ENCODE data around the gene IRF2. TPM values are rescaled to one million over a fixed set of nuclear protein-coding genes. Genes with fewer than 3 reads are reported as not detected.

Gene IRF2
- total and polyA plus RNA-seq, 2 of the 8 experiments (the other 6 are each of a cell fraction or from before 2014, with no cell fraction given), result 13.8 to 17.0 TPM

DNA sequence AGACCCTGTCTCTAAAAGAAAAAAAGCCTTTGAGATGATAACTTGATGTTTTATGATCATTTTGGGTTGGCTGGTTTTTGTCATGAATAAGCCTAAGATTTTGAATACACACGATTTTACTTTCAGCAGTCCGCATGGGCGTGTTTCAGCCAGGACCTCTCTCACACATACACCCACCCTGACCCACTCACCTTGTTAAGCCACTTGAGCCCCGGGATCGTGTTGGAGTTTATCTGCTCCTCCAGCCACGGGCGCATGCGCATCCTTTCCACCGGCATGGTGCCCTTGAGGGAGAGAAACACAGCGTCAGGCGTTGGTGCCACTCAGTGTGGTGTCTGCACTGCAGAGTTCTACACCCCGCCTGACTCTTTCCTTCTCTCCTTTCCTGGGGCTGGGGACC lies 45.6 kb downstream of the IRF2 start:
- Histone ChIP-seq H3K23me2 (ENCODE audit: low read depth, low read length) (no peaks in the 10 kb centered on the region), H3K4me2 (ENCODE audit: insufficient read depth in 1 of 2, low read depth in 2 of 2, low read length in 2 of 2) (no peak overlapping the region), H3K4me3 (ENCODE audit: extremely low read depth in 1 of 4, insufficient read depth in 2 of 4, low read depth in 3 of 4, low read length in 4 of 4) (no peak overlapping the region), H2BK20ac (ENCODE audit: low read length) (no peak overlapping the region), H4K8ac (ENCODE audit: extremely low read depth, insufficient read depth, low read length) (no peak overlapping the region; the same call in 1 of the 2 replicates), H2AFZ (ENCODE audit: low read length) (no peak overlapping the region), H3K4me1 (replicated peaks in 1 of 4; ENCODE audit: control insufficient read depth in 3 of 4, insufficient read depth in 4 of 4, low read length in 3 of 4) (peaks cover 0 to 6% (median 5%) of the 10 kb centered on the region in 4 experiments; a peak in 6 of 7 replicates), H3K14ac (ENCODE audit: insufficient read length) (no peak overlapping the region), H4K5ac (ENCODE audit: insufficient read length, low read depth, low read length) (no peak overlapping the region), H2BK120ac (replicated peaks; ENCODE audit: low read depth, low read length) (no peak overlapping the region), H3K9ac (replicated peaks in 1 of 4; ENCODE audit: extremely low read depth in 1 of 4, low read depth in 3 of 4, low read length in 3 of 4) (no peak overlapping the region), H3K27me3 (replicated peaks in 1 of 4; ENCODE audit: control insufficient read depth in 3 of 4, extremely low read depth in 1 of 4, insufficient read depth in 3 of 4, low read length in 3 of 4) (no peaks in the 10 kb centered on the region), H2BK15ac (ENCODE audit: low read length) (no peak overlapping the region), H2BK5ac (ENCODE audit: low read depth, low read length) (no peak overlapping the region), H3K4ac (replicated peaks; ENCODE audit: insufficient read length, low read depth, low read length) (no peak overlapping the region), H2AK5ac (ENCODE audit: low read depth, low read length) (no peak overlapping the region), H3K9me3 (ENCODE audit: insufficient read depth in 2 of 2, low read depth in 1 of 2, low read length in 1 of 2) (no peaks in the 10 kb centered on the region), H4K20me1 (replicated peaks in 1 of 2; ENCODE audit: control insufficient read depth in 1 of 2, insufficient read depth in 2 of 2, low read length in 2 of 2) (peaks cover 0 to 9% of the 10 kb centered on the region in 2 experiments), H3K18ac (ENCODE audit: extremely low read depth, low read length) (no peak overlapping the region), H2BK12ac (ENCODE audit: low read depth, low read length) (no peak overlapping the region), H4K91ac (replicated peaks; ENCODE audit: insufficient read length, low read length) (no peak overlapping the region), H3K36me3 (ENCODE audit: control insufficient read depth in 2 of 4, insufficient read depth in 4 of 4, low read length in 3 of 4) (peaks cover 0 to 18% (median 7%) of the 10 kb centered on the region in 4 experiments; a peak in 6 of 8 replicates), H3K56ac (replicated peaks; ENCODE audit: insufficient read length, low read depth, low read length) (no peak overlapping the region), H3K23ac (ENCODE audit: insufficient read length) (no peak overlapping the region), H3K27ac (ENCODE audit: low read depth, low read length) (no peak overlapping the region), H3K79me2 (ENCODE audit: control insufficient read depth in 1 of 2, insufficient read depth in 2 of 2, low read length in 2 of 2) (peaks cover 0 to 28% of the 10 kb centered on the region in 2 experiments; a peak in 2 of 4 replicates), H3K79me1 (ENCODE audit: low read depth, low read length) (peaks cover 7% of the 10 kb centered on the region)
- DNase-seq (ENCODE audit: low read depth in 1 of 2, low spot score in 2 of 2) (no peak), FAIRE-seq (no peak)
- CTCF ChIA-PET (ENCODE audit: partially characterized antibody), result interaction anchor here (1.8 kb wide), 1 partner anchor 9 kb away, joined by 4 read pairs; no protein-coding TSS in a partner anchor
- POLR2A ChIA-PET (ENCODE audit: partially characterized antibody), result no interaction called here
- whole genome bisulfite sequencing, 2 experiments (ENCODE audit: extremely low coverage in 1 of 2, insufficient coverage in 1 of 2, insufficient read length in 1 of 2, insufficient replicate concordance in 2 of 2, low coverage in 1 of 2, low lambda C conversion rate in 2 of 2, missing lambda C conversion rate in 1 of 2), result 97% methylated on average over 12 of the region's 12 CpGs; no CpG with 5 or more reads in 1 of the 2 experiments
- TF ChIP-seq CTBP2 (IDR thresholded peaks at IDR 0.05; ENCODE audit: borderline replicate concordance, insufficient read depth, insufficient read length, low read length) (no peak), ASH2L (IDR thresholded peaks at IDR 0.05; ENCODE audit: low read length) (no peak), CHD1 (IDR thresholded peaks at IDR 0.05; ENCODE audit: low read depth, low read length) (no peak), TBP (IDR thresholded peaks at IDR 0.05; ENCODE audit: low read depth, low read length) (no peak), POLR2A (IDR thresholded peaks at IDR 0.05; ENCODE audit: control extremely low read depth in 1 of 2, low read depth in 2 of 2, low read length in 2 of 2) (no peak), RXRA (IDR thresholded peaks at IDR 0.05; ENCODE audit: insufficient read depth, low read depth, low read length) (no peak), SP1 (IDR thresholded peaks at IDR 0.05; ENCODE audit: low read depth, low read length) (no peak), TEAD4 (IDR thresholded peaks at IDR 0.05; ENCODE audit: low read depth, low read length) (no peak), SIX5 (IDR thresholded peaks at IDR 0.05; ENCODE audit: low read depth, low read length) (no peak), CHD2 (IDR thresholded peaks at IDR 0.05; ENCODE audit: low read length) (no peak), EP300 (IDR thresholded peaks at IDR 0.05; ENCODE audit: borderline replicate concordance in 1 of 2, low read depth in 2 of 2, low read length in 2 of 2) (no peak), SP2 (IDR thresholded peaks at IDR 0.05; ENCODE audit: low read length) (no peak), SIRT6 (IDR thresholded peaks at IDR 0.05; ENCODE audit: low read length) (no peak), SRF (IDR thresholded peaks at IDR 0.05; ENCODE audit: low read depth, low read length) (no peak), NANOG (IDR thresholded peaks at IDR 0.05; ENCODE audit: insufficient read depth, low read depth, low read length, poor library complexity, severe bottlenecking) (no peak), KDM4A (IDR thresholded peaks at IDR 0.05; ENCODE audit: low read depth, low read length, severe bottlenecking) (no peak)
